Measurements from ENCODE around the gene OPN1LW.

- TF ChIP-seq CTCF (IDR thresholded peaks at IDR 0.05; ENCODE audit: low read length) (no peak), EZH2 (optimal IDR thresholded peaks at IDR 0.05; ENCODE audit: low read depth, low read length) (no peak)
Observed at GRCh38 chrX:154142386-154142785, 1.7 kb upstream of the OPN1LW start.
